Ishikawa (cell line): Measurements from ENCODE around the gene RBP3.

Experiments used
- CEBPB ChIP-seq: IDR thresholded peaks from 2 replicates; pipeline ENCODE4 v1.6.1; 2012
- EP300 ChIP-seq: IDR thresholded peaks from 2 replicates; pipeline ENCODE4 v1.6.1; 2012; ENCODE audit warnings: borderline replicate concordance
- MAX ChIP-seq: IDR thresholded peaks from 2 replicates; pipeline ENCODE4 v1.6.1; 2012
- YY1 ChIP-seq: IDR thresholded peaks from 2 replicates; pipeline ENCODE4 v1.6.1; 2012; ENCODE audit warnings: low read depth

- no peak for TF ChIP-seq EP300
- no peak for TF ChIP-seq YY1
- TF ChIP-seq MAX: no peak
- TF ChIP-seq CEBPB: no peak
Observed at GRCh38 chr10:47303105-47303504, 45.1 kb upstream of the RBP3 start.
